ENCODE results near the gene PACS2.

GRCh38 chr14:105272623-105273022 is 41.9 kb upstream of the PACS2 start:
- no peak for TF ChIP-seq NRF1 (IDR thresholded peaks at IDR 0.05; ENCODE audit: low read depth, low read length)
- TF ChIP-seq FOXM1 (IDR thresholded peaks at IDR 0.05; ENCODE audit: low read depth): no peak
- no peak for TF ChIP-seq SMC3 (IDR thresholded peaks at IDR 0.05; ENCODE audit: low read depth, low read length)
- no peak for TF ChIP-seq EZH2phosphoT487 (IDR thresholded peaks at IDR 0.05; ENCODE audit: borderline replicate concordance, low read depth)
- no peak for TF ChIP-seq MAX (IDR thresholded peaks at IDR 0.05; ENCODE audit: low read depth)
- no peak for TF ChIP-seq CTCF (IDR thresholded peaks at IDR 0.05)
- no peak for TF ChIP-seq YY1 (IDR thresholded peaks at IDR 0.05; ENCODE audit: low read depth)
- TF ChIP-seq POLR2AphosphoS5 (IDR thresholded peaks at IDR 0.05; ENCODE audit: low read depth, low read length): no peak
- no peak for TF ChIP-seq JUND (IDR thresholded peaks at IDR 0.05)

Data from SK-N-SH (cell line).